IPS DF 4.7 (cell line): ENCODE data around the gene CYTH2.

ENCODE experiments used
- DNase-seq: peaks from one replicate; pipeline ENCODE4 v3.0.0-alpha.2; 2013; ENCODE audit warnings: low spot score; ENCODE audit errors: extremely low read depth

The CYTH2 gene

GRCh38 chr19:48452289-48453190, 16.6 kb upstream of the CYTH2 start:
- no peak for DNase-seq

- DNase-seq, result no peak
These were observed 14.9 kb upstream of the CYTH2 start for GRCh38 chr19:48454150-48454730.

GRCh38 chr19:48455171-48455907, 13.8 kb upstream of the CYTH2 start, which contains the start of gene KCNJ14:
Gene KCNJ14, plus strand, starts transcription at chr19:48455574. Its CDS starts 6,151 bp downstream, at chr19:48461725.
- DNase-seq, result no peak

DNA sequence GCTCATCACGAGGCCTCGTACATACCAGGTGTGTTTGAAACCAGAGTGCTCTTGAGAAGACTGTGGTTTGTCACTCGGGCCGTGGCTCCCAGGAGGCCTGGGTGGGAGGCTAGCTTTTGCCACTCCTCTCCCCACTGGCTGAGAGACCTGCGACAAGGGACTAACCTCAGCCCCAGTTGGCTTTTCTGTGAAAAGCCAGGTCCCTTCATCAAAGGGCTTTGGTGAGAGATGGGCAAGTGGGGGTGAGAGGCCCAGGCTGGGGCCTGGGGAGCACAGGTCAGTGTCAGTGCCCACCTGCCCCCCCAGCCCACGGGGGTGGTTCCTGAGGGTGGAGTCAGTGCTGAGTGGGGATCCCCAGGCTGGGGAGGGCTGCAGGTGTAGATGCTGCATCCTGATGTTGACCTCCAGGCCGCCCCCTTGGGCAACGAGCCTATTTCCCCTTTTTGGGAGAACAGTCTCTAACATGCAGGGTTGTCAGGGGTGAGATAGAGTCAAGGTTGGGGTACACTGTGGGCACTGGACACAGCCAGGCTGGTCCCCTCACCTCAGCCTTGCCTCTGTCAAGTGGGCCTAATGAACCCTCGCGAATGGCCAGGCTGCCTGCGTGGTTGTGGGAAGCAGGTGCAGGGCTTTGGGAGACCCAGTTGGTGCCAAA, 13.1 kb upstream of the CYTH2 start:
- no peak for DNase-seq

- DNase-seq, result no peak
These were observed 12.3 kb upstream of the CYTH2 start for GRCh38 chr19:48456864-48457263.

- DNase-seq, result no peak
These were observed 11.2 kb upstream of the CYTH2 start for GRCh38 chr19:48458016-48458415.

DNA sequence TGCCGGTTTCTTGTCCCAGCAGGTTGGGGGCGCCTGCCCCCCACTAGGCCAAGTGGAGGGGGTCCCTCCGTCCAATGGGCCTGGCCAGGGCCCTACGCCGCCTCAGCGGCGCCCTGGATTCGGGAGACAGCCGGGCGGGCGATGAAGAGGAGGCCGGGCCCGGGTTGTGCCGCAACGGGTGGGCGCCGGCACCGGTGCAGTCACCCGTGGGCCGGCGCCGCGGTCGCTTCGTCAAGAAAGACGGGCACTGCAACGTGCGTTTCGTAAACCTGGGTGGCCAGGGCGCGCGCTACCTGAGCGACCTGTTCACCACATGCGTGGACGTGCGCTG, 7.6 kb upstream of the CYTH2 start:
- no peak for DNase-seq

DNA sequence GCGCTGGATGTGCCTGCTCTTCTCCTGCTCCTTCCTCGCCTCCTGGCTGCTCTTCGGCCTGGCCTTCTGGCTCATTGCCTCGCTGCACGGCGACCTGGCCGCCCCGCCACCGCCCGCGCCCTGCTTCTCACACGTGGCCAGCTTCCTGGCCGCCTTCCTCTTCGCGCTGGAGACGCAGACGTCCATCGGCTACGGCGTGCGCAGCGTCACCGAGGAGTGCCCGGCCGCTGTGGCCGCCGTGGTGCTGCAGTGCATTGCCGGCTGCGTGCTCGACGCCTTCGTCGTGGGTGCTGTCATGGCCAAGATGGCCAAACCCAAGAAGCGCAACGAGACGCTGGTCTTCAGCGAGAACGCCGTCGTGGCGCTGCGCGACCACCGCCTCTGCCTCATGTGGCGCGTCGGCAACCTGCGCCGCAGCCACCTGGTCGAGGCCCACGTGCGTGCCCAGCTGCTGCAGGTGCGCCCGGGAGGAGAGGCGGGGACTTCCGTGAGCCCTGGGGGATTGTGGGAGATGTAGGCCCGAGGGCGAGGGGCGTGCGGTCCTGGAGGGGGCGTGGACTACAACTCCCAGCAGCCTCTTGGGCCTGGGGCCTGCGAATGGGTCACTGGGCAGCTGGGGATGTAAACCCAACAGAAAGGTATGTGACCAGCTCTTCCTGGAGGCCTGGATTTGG, 7.0 kb upstream of the CYTH2 start:
- DNase-seq, result no peak

- no peak for DNase-seq
These were observed 4.0 kb upstream of the CYTH2 start for GRCh38 chr19:48465215-48465614.

DNA sequence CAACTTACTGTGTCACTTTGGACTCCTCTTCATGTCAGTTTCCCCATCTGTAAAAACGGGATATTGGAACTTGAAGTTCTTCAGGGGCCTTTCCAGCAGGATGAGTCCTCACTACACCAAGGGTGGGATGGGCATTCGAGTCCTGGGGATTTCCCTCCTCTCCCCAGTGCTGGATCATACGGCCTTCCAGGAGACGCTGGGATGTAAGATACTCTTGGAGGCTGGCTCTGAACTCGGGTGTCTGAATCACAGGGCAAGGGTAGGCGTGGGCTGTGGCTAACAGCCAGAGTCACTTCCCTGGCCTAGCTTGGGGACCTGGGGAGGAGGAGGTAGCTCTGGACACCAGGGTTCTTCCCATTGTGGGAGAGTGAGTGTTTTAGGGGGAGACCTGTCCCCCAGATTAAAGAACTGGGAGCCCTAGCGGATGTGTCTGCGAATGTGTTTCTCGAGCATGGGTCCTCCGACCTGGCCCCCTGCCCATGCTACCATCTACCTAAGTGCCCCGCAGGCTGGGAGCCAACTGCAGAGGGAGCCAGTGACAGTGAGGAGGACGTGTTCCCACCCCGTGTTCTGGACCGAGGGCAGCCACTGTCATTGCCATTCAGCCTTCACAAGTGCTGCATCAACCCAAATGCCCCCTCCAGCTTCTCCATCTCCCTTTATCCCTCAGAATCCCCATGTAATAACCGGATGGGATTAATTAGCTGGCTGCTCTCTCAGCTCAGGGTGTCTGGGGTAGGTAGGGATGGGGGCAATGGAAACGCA, 2.4 kb upstream of the CYTH2 start:
- DNase-seq, result no peak

DNA sequence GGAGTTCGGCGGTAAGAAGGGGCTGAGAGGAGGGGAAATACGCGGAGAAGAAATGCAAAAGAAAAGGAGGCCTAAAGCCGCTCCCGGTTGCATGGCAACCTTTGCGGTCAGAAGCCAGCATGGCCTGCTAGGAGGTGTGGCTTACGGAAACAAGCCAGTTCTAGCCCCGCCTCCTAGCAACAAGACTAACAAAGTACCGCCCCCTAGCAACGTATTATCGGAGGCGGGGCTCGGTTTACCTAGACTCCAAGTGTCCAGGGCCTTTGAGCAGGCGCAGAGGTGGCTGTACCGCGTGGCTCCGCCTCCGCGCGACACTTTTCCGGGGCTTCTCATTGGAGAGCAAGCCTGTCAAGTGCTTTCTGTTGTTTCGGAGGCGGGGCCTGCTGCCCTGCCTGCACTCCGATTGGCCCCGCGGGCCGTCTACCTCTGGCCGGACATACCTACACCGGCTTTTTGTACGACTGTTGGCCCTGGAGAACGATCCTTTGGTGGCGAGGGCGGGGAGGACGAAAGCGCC, 339 bp upstream of the CYTH2 start:
- DNase-seq, result no peak

DNA sequence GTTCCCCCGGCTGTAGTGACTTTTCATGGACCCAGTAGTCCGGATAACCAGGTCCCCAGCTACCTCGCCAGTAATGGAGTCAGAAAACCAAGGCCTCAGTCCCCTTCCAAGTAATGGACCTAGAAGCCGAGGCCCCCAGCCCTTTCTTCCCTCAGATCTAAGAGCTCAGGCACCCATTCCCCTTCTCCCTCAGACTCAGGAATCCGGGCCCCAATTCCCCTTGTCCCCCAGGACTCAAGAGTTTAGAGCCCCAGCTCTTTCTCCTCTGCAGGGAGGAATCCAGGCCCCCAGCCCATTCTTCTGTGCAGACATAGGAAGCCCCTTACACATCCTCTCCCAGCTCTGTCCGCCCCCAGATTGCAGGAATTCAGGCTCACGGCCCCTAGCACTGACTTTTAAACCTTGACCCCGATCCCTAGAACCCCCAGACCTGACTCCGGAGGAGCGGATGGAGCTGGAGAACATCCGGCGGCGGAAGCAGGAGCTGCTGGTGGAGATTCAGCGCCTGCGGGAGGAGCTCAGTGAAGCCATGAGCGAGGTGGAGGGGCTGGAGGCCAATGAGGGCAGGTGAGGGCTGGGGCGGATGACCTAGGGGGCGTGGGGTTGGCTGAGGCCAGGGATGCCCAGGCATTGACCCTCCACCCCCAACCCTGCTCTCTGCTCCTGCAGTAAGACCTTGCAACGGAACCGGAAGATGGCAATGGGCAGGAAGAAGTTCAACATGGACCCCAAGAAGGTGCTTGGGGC, 938 bp downstream of the CYTH2 start:
- DNase-seq, result no peak

DNA sequence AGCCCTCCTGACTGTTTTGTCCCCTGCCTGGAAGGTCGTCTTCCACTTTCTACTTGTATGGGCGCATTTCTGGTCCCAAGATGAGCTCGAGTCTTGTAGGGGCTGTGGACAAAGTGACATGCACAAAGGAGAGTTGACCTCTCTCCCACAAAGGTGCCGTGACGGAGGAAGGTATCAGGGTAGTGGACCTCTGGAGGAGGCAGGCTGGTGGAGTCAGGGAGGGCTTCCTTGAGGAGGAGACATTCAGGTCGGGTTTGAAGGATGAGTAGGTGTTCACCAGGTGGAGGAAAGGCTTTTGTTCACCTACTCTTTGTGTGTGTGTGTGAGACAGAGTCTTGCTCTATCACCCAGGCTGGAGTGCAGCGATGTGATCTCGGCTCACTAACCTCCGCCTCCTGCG, 1.7 kb downstream of the CYTH2 start:
- DNase-seq, result no peak

DNA sequence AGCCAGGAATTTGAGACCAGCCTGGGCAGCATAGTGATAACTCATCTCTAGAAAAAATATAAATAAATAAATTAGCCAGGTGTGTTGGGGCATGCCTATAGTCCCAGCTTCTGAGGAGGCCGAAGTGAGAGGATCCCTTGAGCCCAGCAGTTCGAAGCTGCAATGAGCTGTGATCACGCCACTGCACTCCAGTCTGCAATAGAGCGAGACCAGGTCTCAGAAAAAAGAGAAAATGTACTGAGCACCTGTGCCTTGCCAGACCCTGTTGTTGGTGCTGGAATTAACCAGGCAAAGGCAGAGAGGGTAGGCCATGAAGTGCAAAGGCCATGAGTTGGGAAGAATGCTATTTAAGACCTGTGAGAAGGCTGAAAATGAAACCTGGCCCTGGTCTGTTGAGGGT, 2.7 kb downstream of the CYTH2 start:
- DNase-seq, result no peak

- DNase-seq, result no peak
These were observed 4.2 kb downstream of the CYTH2 start for GRCh38 chr19:48473161-48473966.

DNA sequence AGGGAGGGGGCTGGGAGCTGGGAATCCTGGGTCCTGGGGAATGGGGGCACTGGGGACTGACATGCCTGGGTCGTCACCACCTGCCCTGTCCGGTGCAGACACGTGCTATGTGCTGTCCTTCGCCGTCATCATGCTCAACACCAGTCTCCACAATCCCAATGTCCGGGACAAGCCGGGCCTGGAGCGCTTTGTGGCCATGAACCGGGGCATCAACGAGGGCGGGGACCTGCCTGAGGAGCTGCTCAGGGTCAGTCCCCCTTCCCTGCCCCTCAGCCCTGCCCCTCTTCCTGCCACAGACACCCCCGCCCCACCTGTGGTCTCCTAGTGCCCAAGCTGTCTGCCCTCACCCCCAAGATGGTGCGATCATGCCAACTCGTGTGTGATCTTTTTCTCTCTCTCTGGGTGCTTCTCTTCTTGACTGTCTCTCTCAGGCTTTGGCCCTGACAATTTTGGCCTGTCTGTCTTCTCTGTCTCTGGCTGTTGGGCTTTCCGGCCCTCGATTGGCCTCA, 5.0 kb downstream of the CYTH2 start:
- no peak for DNase-seq

GRCh38 chr19:48475369-48476068, 6.3 kb downstream of the CYTH2 start:
- DNase-seq, result no peak

- no peak for DNase-seq
These were observed 7.0 kb downstream of the CYTH2 start for GRCh38 chr19:48476176-48476575.
